Neuronal stem cell (in vitro differentiated cells): Measurements from ENCODE around the gene USF2.

Experiments used
- DNase-seq: peaks from one replicate; pipeline ENCODE4 v3.0.0-alpha.2; 2013; ENCODE audit warnings: low spot score
- H2AFZ ChIP-seq: one replicate; pipeline ENCODE4 v1.6.1; 2013; ENCODE audit warnings: mild to moderate bottlenecking, low read length, inconsistent platforms
- H2AK5ac ChIP-seq: 2 replicates; pipeline ENCODE4 v1.6.1; 2013; ENCODE audit warnings: low read depth, mild to moderate bottlenecking, inconsistent platforms, low read length, moderate library complexity, mixed read lengths
- H2BK120ac ChIP-seq: 2 replicates; pipeline ENCODE4 v1.6.1; 2013; ENCODE audit warnings: low read depth, mild to moderate bottlenecking, inconsistent platforms, low read length, moderate library complexity, mixed read lengths
- H2BK12ac ChIP-seq: one replicate; pipeline ENCODE4 v1.6.1; 2013; ENCODE audit warnings: low read length, inconsistent platforms
- H2BK15ac ChIP-seq: 2 replicates; pipeline ENCODE4 v1.6.1; 2013; ENCODE audit warnings: mild to moderate bottlenecking, low read length, inconsistent platforms, mixed read lengths
- H2BK5ac ChIP-seq: one replicate; pipeline ENCODE4 v1.6.1; 2013; ENCODE audit warnings: inconsistent platforms, mild to moderate bottlenecking, low read length, moderate library complexity
- H3K14ac ChIP-seq: one replicate; pipeline ENCODE4 v1.6.1; 2013; ENCODE audit warnings: low read length, inconsistent platforms
- H3K18ac ChIP-seq: 2 replicates; pipeline ENCODE4 v1.6.1; 2013; ENCODE audit warnings: low read length, inconsistent platforms
- H3K23ac ChIP-seq: 2 replicates; pipeline ENCODE4 v1.6.1; 2013; ENCODE audit warnings: low read depth, mild to moderate bottlenecking, mixed read lengths, low read length, inconsistent platforms; ENCODE audit not compliant: poor library complexity
- H3K27ac ChIP-seq: replicated peaks from 3 replicates; pipeline ENCODE4 v1.5.1; 2013; ENCODE audit warnings: low read length, inconsistent platforms
- H3K27me3 ChIP-seq, 3 experiments: 2 replicates each; pipeline ENCODE4 v1.6.1; 2013; ENCODE audit warnings: low read length in 3 of 3, mild to moderate bottlenecking in 2 of 3, inconsistent platforms in 1 of 3, low read depth in 1 of 3, mixed read lengths in 1 of 3, moderate library complexity in 1 of 3; ENCODE audit not compliant: control insufficient read depth in 3 of 3, insufficient read depth in 3 of 3
- H3K36me3 ChIP-seq, 2 donors: replicated peaks in 1 of 2; 2 replicates each; pipeline ENCODE4 v1.6.1; 2013; ENCODE audit warnings: low read length in 2 of 2; ENCODE audit not compliant: control insufficient read depth in 2 of 2, insufficient read depth in 2 of 2
- H3K4ac ChIP-seq: 2 replicates; pipeline ENCODE4 v1.6.1; 2013; ENCODE audit warnings: inconsistent platforms, mild to moderate bottlenecking, low read length, moderate library complexity
- H3K4me1 ChIP-seq, 2 donors: 1 replicate in 1 of 2; 2 replicates in 1 of 2; pipeline ENCODE4 v1.6.1; 2013; ENCODE audit warnings: low read length in 2 of 2, low read depth in 1 of 2; ENCODE audit not compliant: control insufficient read depth in 2 of 2, insufficient read depth in 1 of 2
- H3K4me2 ChIP-seq: one replicate; pipeline ENCODE4 v1.6.1; 2013; ENCODE audit warnings: mild to moderate bottlenecking, low read length, inconsistent platforms; ENCODE audit not compliant: insufficient read depth, poor library complexity, severe bottlenecking
- H3K4me3 ChIP-seq, 2 donors: 2 replicates each; pipeline ENCODE4 v1.5.1; 2013; ENCODE audit warnings: low read length in 2 of 2, mild to moderate bottlenecking in 2 of 2, inconsistent platforms in 1 of 2, moderate library complexity in 1 of 2
- H3K79me1 ChIP-seq: one replicate; pipeline ENCODE4 v1.6.1; 2013; ENCODE audit warnings: low read depth, mild to moderate bottlenecking, inconsistent platforms, low read length, moderate library complexity
- H3K9ac ChIP-seq: one replicate; pipeline ENCODE4 v1.6.1; 2013; ENCODE audit warnings: mild to moderate bottlenecking, low read depth, low read length, inconsistent platforms; ENCODE audit not compliant: poor library complexity
- H3K9me3 ChIP-seq, 2 donors: replicated peaks in 1 of 2; 2 replicates each; pipeline versions ENCODE3 to v1.6.1; 2013; ENCODE audit warnings: low read length in 2 of 2, mild to moderate bottlenecking in 2 of 2, inconsistent platforms in 1 of 2, low read depth in 1 of 2, mixed read lengths in 1 of 2, moderate library complexity in 1 of 2; ENCODE audit not compliant: control insufficient read depth in 2 of 2, insufficient read depth in 1 of 2
- H4K8ac ChIP-seq: one replicate; pipeline ENCODE4 v1.6.1; 2013; ENCODE audit warnings: low read depth, mild to moderate bottlenecking, inconsistent platforms, low read length, moderate library complexity
- H4K91ac ChIP-seq: one replicate; pipeline ENCODE4 v1.6.1; 2013; ENCODE audit warnings: low read length, low read depth, mild to moderate bottlenecking, inconsistent platforms; ENCODE audit not compliant: poor library complexity
- WGBS, 2 donors: extraction: QIAGEN DNeasy Blood & Tissue Kit; methylation state at CpG; one replicate each; pipeline ENCODE4 v1.1.7; 2013; ENCODE audit warnings: missing lambda C conversion rate in 2 of 2, mixed read lengths in 1 of 2; ENCODE audit not compliant: insufficient read length in 2 of 2, insufficient replicate concordance in 1 of 2; ENCODE audit errors: extremely low coverage in 2 of 2; 5-methylcytosine and 5-hydroxymethylcytosine counted together

Gene USF2

DNA sequence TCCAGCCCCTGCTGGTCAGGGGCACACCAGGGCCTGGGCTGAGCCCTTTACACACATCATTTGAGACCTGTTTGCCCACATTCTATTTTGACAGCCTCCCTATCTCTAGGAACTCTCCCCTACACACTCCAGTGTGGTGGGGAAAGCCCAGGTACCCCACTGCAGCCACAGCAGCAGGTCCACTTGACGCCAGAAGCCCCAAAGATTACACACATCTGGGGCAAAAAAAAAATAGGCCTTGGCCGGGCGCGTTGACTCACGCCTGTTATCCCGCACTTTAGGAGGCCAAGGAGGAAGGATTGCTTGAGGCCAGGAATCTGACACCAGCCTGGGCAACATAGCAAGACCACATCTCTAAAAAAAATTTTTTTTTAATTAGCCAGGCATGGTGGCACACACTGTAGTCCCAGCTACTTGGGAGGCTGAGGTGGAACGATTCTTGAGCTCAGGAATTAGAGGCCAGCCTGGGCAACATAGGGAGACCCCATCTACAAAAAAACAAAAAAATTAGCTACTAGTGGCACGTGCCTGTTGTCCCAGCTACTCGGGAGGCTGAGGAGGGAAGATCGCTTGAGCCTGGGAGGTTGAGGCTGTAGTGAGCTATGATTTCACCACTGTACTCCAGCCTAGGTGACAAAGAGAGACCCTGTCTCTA lies 42.2 kb downstream of the USF2 start:
- no peak overlapping the region for H2BK12ac ChIP-seq
- H2BK120ac ChIP-seq = no peak overlapping the region
- no peak overlapping the region for H4K91ac ChIP-seq
- H3K27ac ChIP-seq = no peak overlapping the region
- H3K4me2 ChIP-seq = no peak overlapping the region
- H3K14ac ChIP-seq = peak overlapping the region; percentile 21
- H3K18ac ChIP-seq = no peak overlapping the region
- H2AK5ac ChIP-seq = no peak overlapping the region
- peaks cover 0 to 13% (median 0%) of the 10 kb centered on the region in 3 experiments for H3K27me3 ChIP-seq
- DNase-seq = no peak
- H2BK5ac ChIP-seq = no peak overlapping the region
- H3K79me1 ChIP-seq = no peaks in the 10 kb centered on the region
- H2AFZ ChIP-seq = no peak overlapping the region
- H3K9ac ChIP-seq = no peak overlapping the region
- no peak overlapping the region for H3K4me3 ChIP-seq
- H3K23ac ChIP-seq = no peak overlapping the region
- H3K4me1 ChIP-seq = peaks cover 3 to 4% of the 10 kb centered on the region in 2 donors
- no peaks in the 10 kb centered on the region for H3K36me3 ChIP-seq
- H2BK15ac ChIP-seq = no peak overlapping the region
- no peak overlapping the region for H3K4ac ChIP-seq
- H3K9me3 ChIP-seq = no peaks in the 10 kb centered on the region
- no CpG with 5 or more reads among the region's 10 CpGs for WGBS, 2 donors
- H4K8ac ChIP-seq = no peak overlapping the region

DNA sequence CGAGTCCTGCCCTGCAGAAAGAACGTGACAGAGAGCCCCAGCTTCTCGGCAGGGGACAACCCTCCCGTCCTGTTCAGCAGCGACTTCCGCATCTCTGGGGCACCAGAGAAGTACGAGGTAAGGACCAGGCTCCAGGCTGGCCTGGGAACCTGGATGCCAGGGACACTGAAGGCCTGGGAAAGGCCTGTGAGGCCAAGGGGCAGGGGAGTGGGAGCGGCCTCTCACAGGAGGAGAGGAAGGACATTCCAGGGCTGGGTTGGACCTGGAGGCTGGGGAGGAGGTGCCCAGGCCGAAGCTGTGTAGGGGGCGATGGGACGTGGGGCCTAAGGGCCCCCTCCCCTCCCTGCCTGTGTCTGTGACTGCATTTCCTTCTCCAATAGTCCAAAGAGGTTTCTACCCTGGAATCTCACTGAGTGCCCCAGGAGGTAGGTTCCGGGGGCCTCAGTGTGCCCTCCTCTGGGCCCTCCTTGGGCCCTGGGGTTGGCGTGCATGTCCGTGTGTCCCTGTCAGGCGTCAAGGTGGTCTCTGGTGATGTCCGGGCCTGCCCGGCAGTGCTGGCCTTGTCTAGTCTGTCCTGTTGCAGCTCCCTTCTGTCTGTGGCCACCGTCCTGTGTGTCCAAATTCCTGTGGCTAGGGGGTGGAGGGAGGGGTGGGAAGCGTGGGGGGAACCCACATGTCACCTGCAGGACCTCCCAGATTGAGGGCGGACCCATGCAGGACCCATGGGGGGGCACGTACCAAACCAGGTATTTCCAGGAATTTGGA lies 43.3 kb downstream of the USF2 start:
- H3K36me3 ChIP-seq = no peaks in the 10 kb centered on the region
- H3K4ac ChIP-seq = peak overlapping the region; percentile 11
- H3K9me3 ChIP-seq = no peaks in the 10 kb centered on the region
- no peak overlapping the region for H2BK120ac ChIP-seq
- peaks cover 3 to 4% of the 10 kb centered on the region in 2 donors for H3K4me1 ChIP-seq
- DNase-seq = no peak
- H3K27me3 ChIP-seq = peaks cover 0 to 13% (median 0%) of the 10 kb centered on the region in 3 experiments
- no peaks in the 10 kb centered on the region for H3K79me1 ChIP-seq
- peak overlapping the region; percentile 31 for H2BK12ac ChIP-seq
- H3K4me3 ChIP-seq = no peak overlapping the region
- peak overlapping the region; percentile 17 for H2BK5ac ChIP-seq
- H3K4me2 ChIP-seq = no peak overlapping the region
- H2AK5ac ChIP-seq = peak overlapping the region; percentile 75
- H3K14ac ChIP-seq = peak overlapping the region; percentile 21
- H2AFZ ChIP-seq = peak overlapping the region; percentile 22
- H3K18ac ChIP-seq = peak overlapping the region; percentile 80
- no peak overlapping the region for H3K27ac ChIP-seq
- H4K91ac ChIP-seq = no peak overlapping the region
- no peak overlapping the region for H3K9ac ChIP-seq
- peak overlapping the region; percentile 75 for H3K23ac ChIP-seq
- WGBS, 2 donors = no CpG with 5 or more reads among the region's 21 CpGs
- H4K8ac ChIP-seq = no peak overlapping the region
- peak overlapping the region; percentile 58 for H2BK15ac ChIP-seq

DNA sequence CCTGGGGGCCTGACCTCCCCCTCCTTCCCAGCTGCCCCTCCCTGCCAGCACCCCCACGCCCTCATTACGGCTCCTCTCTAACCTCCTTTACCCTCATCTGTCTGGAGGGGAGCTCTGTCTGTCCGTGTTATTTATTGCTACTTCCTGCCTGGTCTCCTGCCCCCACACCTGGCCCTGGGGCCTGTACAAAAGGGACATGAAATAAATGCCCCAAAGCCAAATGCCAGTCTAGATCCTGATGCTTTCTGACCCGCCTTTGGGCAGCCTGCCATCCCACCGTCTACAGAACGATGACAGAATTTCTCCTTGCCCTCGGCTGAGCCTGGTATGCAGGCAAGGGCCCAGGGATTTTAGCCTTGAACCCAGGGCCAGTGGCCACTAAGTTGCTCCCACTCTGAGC lies 44.8 kb downstream of the USF2 start:
- Histone ChIP-seq H2BK120ac (peak overlapping the region; percentile 28), H3K79me1 (no peaks in the 10 kb centered on the region), H2AK5ac (no peak overlapping the region), H3K9ac (no peak overlapping the region), H3K4me1 (peaks cover 3 to 4% of the 10 kb centered on the region in 2 donors), H2BK15ac (no peak overlapping the region), H3K4me3 (no peak overlapping the region), H3K4me2 (no peak overlapping the region), H3K27me3 (peaks cover 0 to 13% (median 0%) of the 10 kb centered on the region in 3 experiments), H2BK12ac (no peak overlapping the region), H2AFZ (no peak overlapping the region), H3K27ac (no peak overlapping the region), H3K18ac (no peak overlapping the region), H3K36me3 (no peaks in the 10 kb centered on the region), H2BK5ac (peak overlapping the region; percentile 87), H3K4ac (no peak overlapping the region), H3K23ac (no peak overlapping the region), H4K91ac (no peak overlapping the region), H3K9me3 (no peaks in the 10 kb centered on the region), H4K8ac (peak overlapping the region; percentile 98), H3K14ac (no peak overlapping the region)
- WGBS, 2 donors = no CpG with 5 or more reads among the region's 7 CpGs
- no peak for DNase-seq

DNA sequence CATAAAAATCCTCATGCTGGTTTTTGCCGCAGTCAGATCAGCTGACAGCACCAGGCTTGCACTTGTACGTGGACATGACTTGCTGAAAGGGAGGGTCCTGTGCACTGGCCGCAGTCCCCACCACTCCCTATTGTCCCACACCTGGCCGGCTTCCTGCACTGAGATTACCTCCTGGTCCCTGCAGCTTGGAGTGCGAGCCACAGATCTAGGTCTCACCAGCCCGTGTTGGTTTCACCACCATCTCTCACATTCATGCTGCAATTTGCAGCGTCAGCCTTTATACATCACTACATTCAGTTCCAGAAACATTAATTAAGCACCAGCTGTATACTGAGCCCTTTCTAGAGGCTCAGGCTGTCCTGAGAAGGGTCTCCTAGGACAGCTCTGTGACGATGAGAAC lies 45.3 kb downstream of the USF2 start:
- no peak overlapping the region for H3K9ac ChIP-seq
- no peak overlapping the region for H3K4me2 ChIP-seq
- no peaks in the 10 kb centered on the region for H3K9me3 ChIP-seq
- H3K27me3 ChIP-seq = peaks cover 0 to 13% (median 0%) of the 10 kb centered on the region in 3 experiments
- no peak overlapping the region for H3K27ac ChIP-seq
- H2BK120ac ChIP-seq = no peak overlapping the region
- H3K36me3 ChIP-seq = no peaks in the 10 kb centered on the region
- DNase-seq = no peak
- peaks cover 3% of the 10 kb centered on the region in 2 donors for H3K4me1 ChIP-seq
- H3K4ac ChIP-seq = no peak overlapping the region
- no CpG with 5 or more reads among the region's 8 CpGs for whole genome bisulfite sequencing, 2 donors
- no peak overlapping the region for H3K23ac ChIP-seq
- H4K8ac ChIP-seq = no peak overlapping the region
- H3K79me1 ChIP-seq = no peaks in the 10 kb centered on the region
- H2AFZ ChIP-seq = no peak overlapping the region
- H2BK15ac ChIP-seq = no peak overlapping the region
- H2BK5ac ChIP-seq = no peak overlapping the region
- no peak overlapping the region for H2AK5ac ChIP-seq
- no peak overlapping the region for H2BK12ac ChIP-seq
- H3K14ac ChIP-seq = no peak overlapping the region
- no peak overlapping the region for H4K91ac ChIP-seq
- no peak overlapping the region for H3K18ac ChIP-seq
- no peak overlapping the region for H3K4me3 ChIP-seq
